DMS79 (cell line): Measurements from ENCODE around the gene CBL.

Experiments used
- DNase-seq: peaks from one replicate; lab custom pipeline; 2025; lab: John Stamatoyannopoulos, UW

CBL gene

DNA sequence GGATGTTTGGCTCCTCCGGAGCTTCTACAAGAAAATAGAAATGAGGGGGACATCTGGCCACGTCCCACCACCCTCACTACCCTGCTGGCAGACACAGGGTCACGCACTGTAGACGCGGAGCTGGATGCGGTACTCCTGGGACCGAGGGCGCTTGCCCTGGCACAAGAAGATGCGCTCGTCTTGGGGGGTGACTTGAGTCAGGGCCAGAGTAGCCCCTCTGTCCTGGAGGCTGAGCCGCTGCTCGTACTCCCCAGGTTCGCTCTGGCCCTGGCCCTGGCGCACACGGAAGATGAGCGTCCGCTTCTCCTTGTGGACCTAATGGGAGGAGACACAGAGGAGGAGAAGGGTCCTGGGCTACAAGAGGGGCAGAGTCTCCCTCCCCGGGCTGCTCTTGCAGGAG lies 108.6 kb downstream of the CBL start:
- no peak for DNase-seq

DNA sequence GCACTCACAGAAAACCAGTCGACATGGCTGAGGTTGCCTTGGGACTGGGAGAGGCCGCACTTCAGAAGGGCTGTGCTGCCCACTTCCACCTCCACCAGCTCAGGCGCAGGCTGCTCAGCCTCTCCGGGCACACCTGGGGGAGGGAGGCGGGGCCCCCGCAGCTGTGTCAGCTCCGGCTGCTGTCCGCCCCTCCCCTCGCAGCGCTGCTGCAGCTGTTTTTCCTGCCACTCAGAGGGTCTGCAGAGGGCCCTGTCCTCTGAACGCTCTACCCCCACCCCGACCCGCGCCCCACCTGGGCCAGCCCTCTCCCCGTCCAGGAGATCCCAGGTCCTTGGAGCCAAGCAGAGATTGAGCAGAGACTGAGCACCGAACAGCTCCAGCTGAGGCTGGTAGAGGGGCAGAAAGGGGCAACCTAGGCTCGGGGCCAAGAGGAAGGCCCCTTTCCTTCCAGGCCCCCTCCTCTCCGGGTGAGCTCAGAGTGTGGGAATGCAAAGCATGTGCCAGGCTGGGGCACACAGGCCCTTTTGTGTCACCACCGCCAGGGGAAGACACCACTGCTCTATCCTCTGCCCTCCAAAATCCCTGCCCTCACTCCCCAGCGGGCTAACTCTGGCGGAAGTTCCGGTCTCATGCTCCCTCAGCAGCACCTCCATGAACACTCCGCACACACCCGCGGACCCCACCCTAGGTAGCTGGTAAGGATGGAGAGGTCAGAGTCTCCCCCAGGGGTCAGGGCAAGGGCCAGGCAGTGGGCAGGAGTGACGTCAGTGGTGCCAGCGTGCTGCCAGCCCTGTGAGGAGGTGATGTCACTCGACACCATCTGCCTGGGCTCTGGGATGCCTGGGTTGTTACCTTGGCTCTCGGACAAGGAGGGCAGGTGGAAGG lies 109.2 kb downstream of the CBL start:
- DNase-seq: peak; percentile 74

DNA sequence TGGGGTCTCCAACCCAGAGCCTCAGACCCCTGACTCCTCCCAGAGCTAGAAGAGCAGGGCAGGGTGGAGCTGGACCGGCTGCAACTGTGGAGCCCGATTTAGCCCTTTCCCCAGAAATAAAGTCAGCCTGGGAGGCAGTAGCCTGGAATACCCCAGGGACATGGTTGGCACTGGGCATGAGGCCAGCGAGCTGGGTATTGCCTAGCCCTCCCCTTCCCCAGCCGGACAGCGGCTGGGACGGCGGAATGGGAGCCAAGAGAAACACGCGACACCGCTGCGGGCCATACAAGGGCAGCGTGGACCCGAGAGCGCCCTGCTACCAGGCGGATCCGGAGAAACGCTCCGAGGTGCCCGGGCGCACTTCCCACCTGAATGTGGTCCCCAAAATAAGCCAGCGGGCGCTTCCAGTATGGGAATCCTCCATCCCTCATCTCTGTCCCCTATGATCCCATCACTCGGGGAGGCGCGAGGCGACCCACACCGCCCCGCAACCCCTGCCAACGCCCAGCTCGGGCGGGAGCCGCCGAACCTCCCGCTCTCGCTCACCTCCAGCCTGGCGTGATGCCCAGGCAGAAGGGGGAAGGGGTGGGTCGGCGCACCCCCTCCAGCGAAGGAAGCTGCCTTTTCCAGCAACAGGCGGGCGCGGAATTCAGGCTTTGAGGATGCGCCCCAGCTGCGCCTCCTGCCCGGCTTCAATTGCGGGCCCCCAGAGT lies 110.0 kb downstream of the CBL start:
- peak; percentile 50 for DNase-seq

DNA sequence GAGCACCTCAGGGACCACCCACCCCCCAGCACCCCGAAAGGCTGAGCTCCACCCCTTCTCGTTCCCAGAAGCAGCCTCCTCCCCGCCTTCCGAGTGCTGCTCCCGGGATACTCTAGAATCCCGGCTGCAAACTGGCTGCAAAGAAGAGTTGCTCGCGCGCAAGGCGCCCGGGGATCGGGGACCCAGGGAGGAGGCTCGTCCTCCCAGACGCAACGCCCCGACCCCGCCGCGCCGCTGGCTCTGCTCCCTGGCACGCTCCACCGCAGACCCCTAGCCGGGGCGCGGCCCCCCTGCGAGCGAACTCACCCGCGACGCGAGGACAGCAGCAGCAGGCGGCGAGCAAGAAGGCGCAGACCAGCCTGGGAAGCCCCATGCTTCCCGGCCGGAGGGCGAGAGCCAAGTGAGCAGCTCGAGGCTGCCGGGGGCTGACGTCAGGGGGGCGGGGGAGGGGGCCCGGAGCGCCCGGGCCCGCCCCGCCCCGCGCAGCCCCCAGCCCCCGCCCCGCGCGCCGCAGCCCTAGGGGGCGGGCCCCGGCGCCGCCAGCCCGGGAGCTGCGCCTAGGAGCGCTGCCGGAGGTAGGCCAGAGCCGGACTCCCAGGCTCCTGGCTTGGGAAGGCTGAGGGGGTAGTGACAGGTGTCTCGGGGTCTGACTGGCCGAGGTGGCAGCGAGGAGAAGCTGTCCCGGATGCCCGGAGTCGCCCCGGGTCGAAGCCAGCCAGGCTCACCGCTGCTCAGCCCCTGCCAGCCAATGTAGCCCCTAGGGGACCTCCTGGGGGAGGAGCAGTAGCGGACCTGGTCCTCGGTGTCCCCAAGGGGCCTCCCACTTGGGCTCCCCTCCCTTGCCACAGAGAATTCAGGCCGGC lies 110.8 kb downstream of the CBL start, which contains the start of gene MCAM:
TSS of gene MCAM (minus strand) at position 402 of the 863 bp plus-strand sequence. CDS start at position 373, 29 bp downstream.
- peak; percentile 57 for DNase-seq

DNA sequence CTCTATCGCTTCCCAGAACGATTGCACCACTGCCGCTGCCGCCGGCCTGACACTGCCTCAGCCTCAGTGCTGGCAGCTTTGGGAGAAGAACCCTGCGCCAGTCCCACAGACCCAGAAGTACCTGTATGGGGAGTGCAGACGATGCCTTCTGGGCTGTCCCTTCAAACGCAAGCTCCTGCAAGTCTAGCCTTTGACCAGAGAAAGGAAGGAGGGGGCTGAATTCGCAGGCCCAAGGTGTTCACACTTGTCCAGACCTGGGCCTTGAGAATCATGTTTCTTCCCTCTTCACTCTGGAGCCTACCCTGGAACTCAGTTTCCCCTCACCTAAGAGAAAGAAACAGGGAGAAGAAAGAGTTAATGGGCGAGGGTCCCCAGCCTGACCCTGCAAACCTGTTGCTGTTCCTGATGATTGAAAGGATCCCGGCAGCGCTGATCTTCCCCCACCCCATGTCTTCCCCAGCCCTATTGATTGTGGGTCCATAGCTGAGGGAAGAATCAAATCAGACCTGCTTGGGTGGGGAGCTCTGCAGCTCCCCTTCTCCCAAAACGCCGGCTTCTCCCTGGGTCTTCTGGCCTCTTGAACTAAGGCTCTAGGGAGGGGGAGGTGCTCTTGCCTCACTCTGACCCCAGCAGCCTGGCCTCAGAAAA lies 111.6 kb downstream of the CBL start:
- DNase-seq: no peak

DNA sequence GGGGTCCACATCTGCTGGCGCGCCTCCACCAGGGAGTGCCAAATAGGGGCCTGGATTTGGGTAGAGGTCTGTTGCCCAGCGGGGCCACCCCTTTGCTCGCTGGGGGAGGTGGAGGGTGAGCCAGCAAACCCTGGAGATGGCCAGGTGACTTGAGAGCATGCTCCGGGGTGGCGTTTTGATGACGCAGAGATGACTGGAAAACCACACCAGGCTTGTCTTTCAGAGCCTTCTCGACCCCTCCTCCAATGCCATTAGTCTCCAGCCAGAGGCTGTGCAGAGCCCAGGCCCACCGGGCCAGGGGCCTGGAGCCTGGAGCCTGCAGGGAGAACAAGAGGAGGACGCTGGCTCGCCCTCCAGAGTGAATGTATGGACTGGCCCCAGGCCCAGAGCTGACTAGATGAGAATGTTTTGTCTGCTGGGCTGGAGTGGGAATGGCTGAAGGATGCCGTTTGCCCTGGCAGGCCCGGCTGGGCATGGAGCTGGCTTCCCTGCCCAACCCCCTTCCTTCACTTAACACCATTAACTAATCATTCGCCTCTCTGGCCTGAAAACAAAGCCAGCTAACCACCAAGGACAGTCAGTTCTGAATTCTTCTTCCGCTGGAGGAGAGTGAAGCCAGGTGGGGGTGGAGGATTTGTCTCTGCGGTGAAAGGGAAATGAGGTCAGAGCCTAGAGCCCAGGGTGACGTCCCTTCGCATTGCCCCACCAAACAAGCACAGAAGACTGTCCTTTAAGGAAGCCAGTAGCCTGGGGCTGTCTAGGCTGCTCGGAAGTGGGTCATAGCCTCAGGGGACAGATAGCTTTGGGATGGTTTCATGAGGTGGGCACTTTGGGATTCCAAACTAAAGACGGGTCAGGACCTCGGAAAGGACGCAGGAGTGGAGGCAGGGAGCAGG lies 112.3 kb downstream of the CBL start:
- DNase-seq: no peak

DNA sequence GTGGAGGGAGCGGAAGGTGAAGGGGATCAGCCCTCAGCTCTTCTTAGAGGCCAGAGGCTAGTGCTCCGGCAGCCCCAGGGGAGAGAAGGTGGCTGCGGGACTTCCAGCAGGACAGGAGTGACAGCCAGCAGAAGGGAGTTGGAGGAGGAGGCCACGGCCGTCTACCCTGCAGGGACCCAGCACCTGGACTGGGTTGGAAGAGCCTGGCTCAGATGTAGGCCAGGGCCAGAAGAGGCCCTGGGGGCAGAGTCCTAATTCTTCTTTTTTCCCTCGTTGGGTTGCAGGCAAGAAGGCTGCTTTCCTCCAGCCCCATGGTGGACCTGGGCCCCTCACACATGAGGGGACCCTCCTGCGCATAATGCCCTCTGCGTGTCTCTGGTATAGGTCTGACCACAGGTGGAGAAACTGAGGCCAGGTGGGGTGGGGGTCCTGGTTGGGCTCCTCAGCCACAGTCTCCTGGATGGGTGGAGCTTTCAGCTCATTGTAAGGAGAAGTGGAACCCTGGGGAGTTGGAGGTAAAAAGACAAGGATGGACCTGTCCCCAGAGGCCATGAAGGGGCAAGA lies 113.1 kb downstream of the CBL start:
- no peak for DNase-seq

DNA sequence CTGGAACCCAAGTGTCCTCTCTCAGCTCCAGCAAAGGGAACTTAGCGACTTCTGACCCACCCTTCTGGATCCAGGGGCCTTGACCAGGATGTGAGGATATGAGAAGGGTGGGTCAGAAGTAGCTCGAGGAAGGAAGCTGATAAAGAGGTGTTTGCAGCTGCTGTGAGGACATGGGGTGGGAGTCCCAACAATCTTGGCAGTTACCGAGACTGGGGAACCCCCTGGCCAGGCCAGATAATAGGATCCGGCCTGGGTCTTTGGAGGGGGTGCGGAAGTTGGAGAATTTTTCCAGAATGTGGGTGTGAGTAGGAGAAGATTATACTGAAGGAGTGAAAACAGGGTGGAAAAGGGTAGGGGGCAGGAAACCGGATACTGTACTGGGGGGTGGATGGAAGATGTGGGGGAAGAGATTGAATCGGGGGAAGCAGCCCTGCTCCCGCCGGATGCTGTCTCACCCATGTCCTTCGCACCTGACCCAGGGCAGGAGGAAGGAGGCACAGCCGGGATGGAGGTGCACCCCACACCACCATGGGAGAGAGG lies 113.6 kb downstream of the CBL start:
- DNase-seq: no peak

DNA sequence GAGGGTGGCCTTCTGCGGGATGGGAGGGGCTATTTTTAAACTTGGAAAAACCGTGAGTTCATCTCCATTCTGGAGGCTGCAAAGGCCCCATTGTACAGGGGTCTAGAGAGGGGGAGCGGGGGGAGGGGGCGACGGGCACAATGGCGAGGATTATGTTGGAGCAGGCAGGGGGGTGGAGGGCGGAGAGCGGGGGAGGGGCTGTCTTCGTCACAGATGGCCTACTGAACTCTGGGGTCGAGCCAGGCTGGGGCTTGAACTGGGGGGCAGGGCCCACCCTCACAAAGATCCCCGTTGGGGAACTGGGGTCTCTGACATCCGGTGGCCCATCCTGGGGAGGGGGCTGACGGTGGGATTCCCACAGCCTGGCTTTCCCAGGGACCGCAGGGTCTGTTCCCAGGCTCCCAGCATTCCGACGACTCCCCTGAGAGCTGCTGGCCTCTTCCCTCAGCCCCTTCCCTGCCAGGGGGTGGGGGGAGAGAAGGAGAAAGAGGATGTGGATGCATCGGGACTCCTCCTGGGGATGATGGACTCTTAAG lies 114.2 kb downstream of the CBL start:
- no peak for DNase-seq

DNA sequence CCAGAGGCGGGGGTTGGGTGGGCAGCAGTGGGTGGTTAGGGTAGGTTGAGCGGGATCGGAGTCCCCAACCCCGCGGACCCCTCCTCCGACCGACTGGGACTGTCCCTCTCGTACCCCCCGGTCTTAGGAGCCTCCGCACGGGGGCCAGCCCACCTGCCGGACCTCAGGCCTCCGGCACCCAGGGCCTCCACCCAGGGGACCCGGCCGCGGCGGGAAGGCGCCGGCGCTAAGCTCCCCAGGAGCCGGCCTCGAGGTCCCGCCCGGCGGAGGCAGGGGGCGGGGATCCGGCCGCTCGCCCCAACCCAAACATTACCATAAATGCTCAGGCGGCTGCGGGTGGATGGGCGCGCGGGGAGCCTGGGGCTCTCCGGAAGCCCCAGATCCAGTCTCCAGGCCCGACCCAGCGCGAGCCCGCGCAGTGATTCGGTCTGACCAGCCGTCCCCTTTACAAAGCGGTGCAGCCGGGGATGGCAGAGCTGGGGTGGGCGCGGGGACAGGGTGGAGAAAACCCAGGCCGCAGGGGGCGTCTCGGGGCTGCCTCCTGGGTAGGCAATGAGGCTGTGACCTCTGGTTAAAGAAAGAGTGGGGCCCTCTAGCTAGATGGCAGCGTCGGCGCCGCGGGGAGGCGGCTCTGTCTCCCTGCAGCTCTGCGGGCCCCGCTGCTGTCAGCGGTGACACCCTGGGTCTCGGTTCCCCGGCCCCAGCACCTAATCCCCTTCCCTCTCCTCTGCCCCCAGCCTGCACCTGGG lies 114.8 kb downstream of the CBL start:
- no peak for DNase-seq

DNA sequence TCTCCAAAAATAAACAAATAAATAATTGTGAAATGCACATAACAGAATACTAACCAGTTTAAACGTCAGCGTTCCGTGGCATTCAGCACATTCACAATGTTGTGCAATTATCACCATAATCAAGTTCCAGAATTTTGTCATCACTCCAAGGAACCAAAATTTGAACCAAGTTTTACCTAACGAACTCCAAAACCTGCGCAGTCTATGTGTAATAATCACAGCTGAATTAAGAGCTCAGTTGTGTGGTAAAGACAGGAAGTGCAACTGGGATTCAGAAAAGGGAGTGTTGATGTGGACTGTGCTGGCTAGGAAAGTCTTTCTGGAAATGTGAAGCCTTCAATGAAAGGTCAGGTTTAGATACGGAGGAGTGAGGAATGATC lies 116.2 kb downstream of the CBL start:
- DNase-seq: no peak

DNA sequence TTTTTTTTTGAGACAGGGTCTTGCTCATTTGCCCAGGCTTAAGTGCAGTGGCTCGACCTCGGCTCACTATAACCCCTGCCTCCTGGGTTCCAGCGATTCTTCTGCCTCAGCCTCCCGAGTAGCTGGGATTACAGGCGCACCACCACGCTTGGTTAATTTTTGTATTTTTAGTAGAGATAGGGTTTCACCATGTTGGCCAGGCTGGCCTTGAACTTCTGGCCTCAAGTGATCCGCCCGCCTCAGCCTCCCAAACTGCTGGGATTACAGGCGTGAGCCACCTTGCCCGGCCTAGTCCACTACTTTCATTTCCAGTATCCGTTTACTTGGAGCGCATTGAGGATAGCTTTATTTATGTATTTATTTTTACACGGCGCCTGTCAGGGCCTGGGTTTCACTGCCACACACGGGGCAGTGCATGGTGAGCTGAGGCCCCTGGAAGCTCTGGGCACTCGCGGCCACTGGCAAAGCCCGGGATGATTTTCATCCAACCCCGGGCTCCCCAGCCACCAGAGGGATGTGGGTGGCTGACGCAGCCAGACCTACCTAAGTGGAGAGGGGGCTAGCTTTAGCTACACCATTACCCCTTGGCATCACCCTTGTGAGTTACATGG lies 116.9 kb downstream of the CBL start:
- DNase-seq: no peak

DNA sequence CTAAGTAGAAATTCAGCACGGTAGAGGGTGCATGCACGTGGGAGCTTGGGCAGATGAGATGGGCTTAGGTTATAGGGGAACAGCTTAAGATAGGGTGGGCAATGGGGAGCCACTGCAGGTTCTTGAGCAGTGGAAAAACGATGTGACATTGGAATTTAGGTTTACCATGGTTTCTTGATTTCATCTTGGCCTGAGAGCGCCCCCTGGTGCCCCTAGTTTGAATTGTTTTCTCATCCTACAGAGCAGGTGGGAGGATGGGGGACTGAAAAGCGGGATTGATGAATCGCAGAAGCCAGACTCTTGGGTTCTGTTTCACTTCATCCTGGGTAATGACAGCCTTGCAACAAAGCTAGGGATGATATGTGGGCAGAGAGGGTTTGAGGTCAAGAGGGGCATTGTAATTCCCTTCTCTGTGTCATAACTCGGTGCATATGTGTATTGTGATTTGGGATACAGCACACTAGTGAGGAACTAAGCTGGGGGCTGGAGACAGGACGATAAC lies 117.4 kb downstream of the CBL start:
- DNase-seq: peak; percentile 32

DNA sequence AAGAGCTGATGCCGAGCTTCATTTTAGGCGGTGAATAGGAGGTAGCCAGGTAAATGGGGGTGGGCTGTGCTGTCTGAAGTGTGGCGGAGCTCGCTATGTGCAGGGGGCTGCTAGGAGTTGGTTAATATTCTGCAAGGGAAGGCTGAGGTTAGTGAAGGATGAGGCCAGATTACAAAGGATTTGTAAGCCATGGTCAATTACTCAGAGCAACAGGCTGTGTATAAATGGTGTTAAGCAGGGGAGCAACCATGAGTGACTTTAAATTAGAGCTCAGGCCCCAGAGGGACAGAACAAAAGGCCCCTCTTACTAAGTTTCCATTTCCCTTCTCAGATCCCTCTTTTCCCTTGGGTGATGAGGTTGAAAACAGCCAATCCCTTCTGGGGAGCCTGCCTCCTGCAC lies 118.0 kb downstream of the CBL start:
- DNase-seq: no peak

DNA sequence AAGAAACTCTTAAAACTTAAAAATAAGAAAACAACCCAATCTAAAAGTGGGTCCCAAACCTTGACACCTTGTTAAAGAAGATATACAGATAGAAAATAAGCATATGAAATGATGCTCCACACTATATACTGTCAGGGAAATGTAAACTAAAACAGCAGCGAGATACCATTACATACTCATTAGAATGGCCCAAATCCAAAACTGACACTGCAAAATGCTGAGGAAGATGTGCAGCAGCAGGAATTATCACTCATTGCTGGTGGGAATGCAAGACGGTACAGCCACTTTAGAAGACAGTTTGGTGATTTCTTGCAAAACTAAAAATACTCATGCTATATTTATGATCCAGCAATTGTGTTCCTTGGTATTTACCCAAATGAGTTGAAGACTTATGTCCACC lies 123.2 kb downstream of the CBL start:
- DNase-seq: no peak

DNA sequence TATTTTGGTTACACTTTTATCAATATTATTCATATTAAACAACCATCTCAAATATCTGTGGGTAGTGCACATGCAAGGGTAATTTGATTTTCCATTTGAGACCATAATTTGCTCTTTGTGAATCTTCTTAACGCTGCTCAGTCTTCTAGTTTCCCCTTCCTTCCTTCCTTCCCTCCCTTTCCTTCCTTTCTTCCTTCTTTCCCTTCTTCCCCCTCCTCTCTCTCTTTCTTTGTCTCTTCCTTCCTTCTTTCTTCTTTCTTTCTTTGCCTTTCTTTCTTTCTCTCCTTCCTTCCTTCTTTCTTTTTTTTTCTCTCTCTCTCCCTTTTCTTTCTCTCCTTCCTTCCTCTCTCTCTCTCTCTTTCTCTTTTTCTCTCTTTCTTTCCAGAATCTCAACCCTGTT lies 124.1 kb downstream of the CBL start:
- no peak for DNase-seq

DNA sequence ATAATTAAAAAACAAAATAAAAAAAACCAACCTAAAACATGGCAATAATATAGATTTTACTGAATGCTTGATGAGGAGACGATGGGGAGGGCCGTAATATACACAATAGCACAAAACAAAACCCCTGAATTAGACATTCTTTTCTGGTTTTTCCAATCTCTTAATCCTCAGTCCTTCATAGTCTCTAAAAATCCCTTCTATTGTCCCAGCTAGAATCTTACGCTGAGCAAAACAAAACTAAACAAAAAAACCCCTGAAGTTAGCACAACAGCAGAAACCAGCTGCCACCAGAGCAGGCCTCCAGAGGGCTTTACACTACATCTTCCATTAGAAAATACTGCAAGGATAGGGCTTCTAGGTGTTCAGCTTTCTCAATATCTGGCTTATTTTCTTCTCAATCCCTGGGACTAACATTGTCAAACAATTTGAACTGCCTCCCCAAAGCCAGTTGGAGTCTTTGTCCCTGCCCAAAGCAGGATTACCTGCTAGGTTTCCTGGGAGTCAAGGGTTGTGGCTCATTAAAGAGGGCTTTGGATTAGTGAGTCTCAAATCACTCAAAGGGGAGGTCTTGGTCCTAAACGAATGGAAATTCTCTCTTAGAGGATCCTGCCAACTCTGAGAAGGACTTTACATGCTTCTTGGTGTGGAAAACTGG lies 126.1 kb downstream of the CBL start:
- no peak for DNase-seq
